ENCODE measurements around the gene P2RX3.
"Not testable (repeated sequence)": the region's sequence is repeated elsewhere in the genome, so short reads cannot be mapped to it uniquely, and the experiment has no call there.

P2RX3 gene

DNA sequence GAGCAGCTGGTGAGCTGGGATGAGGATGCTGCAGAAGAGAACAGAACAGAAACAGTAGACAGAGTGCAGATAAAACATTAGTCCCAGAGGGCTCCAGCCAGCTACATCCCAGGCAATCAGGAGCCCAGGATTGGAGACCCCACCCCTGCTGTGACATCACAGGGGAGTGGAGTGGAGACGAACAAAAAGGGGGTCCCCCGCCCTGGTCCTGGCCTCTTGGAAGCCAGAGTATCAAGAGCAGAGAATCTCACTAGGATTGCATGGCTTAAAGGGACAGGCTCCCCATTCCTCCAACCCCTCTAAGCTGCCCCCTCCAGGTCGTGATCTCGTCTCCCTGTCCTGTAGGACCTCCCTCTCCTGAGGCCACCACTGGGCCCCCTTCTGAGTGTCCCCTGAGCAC is at the start of gene P2RX3:
Gene P2RX3, plus strand, starts transcription at position 211 of the 400 bp plus-strand sequence. CDS start 199 bp downstream, outside the sequence.
- DNase-seq (ENCODE audit: low spot score) = no peak

DNA sequence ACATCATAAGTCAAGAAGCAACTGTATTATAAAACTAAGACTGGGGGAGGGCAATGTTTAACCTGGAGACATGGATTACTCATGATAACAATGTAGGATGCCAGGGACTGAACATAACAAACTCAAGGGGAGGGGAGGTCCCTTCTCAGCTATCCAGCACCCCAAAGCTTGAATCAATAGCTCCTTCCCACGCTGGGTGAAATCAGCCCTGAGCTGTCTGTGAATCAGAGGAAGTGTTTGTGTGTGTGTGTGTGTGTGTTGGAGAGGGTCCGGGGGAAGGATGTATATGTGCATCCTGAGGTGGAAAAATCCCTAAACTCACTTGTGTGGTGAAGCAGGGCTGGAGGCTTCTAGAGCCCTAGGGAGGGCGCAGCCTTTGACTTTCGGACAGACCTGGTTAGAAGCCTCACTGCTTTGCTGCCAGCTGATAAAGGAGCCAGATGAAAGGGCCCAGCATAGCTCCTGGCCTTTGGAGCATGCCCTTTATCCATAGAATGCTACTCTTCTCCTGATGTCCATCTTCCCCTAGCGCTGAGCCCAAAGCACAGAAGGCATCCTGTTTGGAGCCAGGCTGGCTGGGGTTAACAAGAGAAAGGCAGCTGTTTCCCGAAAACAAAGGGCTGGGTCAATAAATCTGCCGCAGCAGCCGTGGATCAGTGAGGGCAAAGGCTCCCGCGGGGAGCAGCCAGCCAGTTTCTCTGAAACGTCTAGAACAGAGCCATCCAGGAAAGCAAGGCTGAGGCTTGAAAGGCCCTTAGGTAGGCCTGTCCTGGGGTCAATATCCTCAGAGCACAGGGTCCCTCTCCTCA is 49.2 kb upstream of the P2RX3 start:
- no peak for DNase-seq (ENCODE audit: low spot score)

DNA sequence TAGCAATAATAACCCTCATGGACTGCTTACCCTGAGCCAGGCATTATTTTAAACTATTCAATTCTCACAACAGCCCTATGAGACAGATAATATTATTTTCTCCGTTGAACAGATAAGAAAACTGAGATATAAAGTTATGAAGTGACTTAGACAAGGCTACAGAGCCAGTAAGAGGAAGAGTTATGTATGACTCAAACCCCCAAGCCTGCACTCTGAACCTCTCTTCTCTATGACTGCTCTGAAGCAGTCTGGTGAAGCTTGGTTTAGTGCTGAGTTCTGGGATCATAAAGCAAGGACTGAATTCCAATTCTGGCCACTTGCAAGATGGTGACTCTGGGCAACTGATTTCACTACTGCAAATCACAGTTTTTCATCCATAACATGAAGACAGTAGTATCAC is 47.9 kb upstream of the P2RX3 start:
- DNase-seq (ENCODE audit: low spot score) = no peak

DNA sequence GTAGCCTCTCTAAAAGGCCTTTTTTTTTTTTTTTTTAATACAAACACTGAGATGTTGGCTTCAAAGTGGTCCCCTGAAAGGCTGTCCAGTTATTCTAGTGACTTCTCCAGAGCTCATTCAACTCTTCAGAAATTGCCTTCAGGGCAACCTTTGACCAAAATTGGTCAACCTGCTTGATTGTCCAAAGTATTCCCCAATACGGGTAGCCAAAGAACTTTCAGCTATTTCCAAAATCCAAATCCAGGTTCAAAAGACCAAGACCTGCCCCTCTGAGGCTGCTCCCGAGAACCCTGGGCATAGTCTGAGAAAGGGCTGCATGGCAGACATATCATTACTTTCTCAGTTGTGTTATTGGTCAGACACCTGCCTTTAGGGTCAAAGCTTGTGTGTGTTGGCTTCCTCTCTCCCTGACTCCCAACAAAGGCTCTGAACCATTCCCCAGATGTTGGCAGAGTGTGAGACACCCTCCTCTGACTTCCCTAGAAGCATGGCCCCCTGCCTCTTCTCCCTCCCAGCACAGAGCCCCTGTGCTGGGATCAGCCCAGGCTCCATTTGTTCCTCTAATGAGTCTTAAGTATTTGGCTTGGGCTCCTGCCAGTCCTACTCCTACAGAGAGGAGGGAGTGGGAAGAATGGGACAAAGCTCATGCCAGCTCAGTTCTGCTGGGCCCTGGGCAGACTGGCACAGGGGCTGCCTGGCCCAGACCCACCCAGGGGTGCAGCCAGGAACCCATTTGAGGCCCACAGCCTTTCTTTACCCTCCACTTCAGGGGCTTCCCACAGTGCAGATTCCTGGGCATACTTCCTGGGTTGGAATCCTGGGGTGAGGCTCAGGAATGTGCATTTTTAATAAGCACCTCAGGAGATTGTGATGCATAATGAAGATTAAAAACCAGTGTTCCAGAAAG is 43.7 kb upstream of the P2RX3 start:
- no peak for DNase-seq (ENCODE audit: low spot score)

DNA sequence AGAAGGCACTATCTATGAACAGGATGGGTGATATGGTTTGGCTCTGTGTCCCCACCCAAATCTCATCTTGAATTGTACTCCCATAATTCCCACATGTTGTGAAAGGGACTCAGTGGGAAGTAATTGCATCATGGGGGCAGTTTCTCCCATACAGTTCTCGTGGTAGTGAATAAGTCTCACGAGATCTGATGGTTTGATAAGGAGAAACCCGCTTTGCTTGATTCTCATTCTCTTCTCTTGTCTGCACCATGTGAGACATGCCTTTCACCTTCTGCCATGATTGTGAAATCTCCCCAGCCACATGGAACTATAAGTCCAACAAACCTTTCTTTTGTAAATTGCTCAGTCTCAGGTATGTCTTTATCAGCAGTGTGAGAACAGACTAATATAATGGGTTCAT is 41.9 kb upstream of the P2RX3 start:
- DNase-seq (ENCODE audit: low spot score) = not testable (repeated sequence)

DNA sequence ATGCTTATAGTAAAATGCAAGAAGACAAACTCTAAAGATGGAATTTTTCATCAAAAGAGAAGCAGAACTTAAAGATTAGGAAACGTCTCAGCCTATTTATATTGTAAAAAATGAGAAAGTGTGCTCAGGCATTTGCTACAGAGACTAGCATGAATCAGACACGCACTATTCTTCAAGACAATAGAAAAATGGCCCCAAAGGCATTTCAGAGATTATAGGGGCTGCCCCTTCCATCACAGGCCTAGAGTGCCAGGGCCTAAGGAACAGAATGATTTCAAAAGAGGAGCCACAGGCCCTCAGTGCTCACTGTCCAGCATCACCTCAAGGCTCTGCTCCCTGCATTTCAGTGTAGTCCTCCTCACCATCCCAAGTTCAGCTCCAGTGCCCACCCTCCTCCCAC is 40.9 kb upstream of the P2RX3 start:
- no peak for DNase-seq (ENCODE audit: low spot score)

DNA sequence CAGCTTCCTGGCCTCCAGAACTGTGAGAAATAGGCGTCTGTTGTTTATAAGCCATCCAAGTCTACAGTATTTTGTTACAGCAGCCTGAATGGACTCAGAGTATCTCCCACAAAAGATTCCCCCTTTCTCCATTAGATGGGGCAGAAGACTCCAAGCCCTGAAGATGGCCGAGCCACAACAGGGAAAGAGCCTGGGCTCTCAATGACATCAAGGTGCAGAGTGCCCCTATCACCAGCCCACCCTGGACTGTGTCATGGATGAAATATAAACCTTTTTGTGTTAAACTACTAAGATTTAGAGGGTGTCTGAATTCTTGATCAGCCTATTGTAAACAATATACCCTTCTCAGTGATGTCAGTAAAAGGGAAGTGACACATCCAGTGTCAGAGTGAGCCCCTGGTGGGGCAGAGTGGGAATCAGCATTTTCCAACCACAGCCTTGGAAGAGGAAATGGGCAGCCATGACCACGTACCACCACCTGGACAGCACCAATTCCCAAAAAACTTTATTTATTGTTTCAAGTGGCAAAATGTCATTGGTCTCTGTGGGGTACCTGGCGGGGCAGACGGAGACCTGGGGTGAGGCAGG is 38.9 kb upstream of the P2RX3 start:
- no peak for DNase-seq (ENCODE audit: low spot score)

DNA sequence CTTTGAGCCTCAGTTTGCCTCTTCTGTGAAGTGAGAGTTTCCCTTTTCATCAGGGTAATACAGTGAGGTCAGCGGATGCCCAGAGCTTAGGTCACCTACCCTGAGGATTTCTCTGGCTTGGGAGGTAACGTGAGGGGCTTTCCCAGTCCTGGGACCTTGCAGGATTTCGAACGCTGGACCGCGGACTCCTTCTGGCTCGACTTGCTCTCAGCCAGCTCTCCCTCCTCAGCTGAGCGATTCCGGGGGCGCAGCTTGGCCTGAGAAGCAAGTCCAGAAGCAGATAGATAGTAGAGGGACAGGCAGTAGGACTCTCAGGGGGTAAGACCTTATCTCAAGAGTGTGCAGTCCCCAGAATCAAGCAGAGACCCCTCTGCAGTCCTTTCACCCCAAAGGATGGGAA is 37.4 kb upstream of the P2RX3 start:
- no peak for DNase-seq (ENCODE audit: low spot score)

DNA sequence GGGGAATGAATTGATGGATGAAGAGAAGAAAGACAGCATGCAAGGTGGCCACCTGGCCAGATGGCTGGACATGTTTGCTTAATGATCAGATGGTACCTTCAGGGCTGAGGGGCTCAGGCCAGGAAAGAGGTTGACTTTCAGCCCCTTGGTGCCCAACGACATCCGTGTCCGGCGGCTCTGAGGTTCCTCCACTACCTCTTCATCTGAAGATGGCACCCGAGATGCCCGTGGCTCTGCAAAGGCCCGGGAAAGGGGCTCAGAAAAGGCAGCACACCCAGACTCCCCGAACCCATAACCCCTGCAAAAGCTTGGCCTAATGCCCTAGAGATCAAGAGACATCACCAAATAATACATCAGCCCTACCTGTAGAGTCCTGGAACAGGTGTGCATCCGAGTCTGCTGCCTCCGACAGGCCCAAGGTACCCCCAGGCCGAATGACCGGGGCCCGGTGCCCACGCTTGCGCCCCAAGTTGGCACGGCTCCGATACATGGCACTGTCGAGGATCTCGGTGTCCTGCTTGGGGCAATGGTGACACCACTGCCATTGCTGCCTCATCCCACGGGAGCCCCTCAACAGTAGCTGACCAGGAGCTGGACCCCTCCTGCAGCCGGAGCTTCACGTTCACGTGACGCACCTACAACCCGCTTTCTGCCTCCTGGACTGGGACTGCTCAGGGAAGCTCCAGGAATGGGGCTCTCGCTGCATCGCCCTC is 36.3 kb upstream of the P2RX3 start:
- no peak for DNase-seq (ENCODE audit: low spot score)

DNA sequence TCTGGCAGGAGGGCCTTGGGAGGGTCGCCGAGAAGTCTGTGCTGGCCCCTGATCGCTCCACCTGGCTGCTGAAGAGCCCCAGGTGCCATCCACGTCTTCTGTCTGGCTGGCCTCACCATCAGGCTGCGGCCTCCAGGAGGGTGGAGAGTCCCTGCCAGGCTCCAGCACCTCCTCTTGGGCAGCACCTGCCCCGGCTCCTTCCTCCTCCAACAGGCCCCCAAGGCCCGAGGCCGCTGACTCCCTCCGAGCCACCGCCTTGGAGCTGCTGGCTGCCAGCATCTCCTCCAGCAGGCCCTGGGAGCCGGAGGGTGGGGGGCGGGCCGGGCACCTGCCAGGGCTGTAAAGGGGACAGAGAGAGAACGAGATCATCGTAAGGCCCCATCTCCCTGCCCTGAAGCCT is 35.7 kb upstream of the P2RX3 start:
- no peak for DNase-seq (ENCODE audit: low spot score)

DNA sequence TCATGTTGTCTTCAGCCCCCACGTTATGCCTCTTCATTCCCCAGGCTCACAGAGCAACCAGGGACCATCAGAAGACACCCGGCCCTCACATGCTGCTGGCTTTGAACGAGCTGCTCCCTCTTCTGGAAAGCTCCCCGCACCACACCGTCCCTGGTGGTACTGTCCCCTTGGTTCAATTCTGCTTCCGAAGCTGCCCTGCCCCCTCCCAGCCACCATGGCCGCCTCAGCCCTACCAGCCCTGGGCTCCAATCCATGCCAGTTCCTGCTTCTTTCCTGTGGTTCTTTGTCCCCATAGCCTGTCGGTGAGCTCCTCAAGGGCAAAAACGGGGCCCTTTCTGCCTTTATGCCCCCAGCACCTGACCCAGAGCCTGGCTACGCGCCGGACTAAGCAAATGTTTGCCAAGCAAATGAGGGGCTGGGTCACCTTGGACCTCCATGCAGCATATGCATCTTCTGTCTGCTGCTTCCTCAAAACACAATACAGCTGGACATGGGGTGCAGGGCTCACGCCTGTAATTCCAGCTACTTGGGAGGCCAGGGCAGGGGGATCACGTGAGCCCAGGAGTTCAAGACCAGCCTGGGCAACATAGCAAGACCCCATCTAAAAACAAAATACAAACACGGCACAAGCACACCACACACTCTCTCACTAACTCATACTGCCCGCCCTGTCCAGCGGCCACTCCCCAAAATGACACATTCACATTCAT is 34.7 kb upstream of the P2RX3 start:
- no peak for DNase-seq (ENCODE audit: low spot score)

DNA sequence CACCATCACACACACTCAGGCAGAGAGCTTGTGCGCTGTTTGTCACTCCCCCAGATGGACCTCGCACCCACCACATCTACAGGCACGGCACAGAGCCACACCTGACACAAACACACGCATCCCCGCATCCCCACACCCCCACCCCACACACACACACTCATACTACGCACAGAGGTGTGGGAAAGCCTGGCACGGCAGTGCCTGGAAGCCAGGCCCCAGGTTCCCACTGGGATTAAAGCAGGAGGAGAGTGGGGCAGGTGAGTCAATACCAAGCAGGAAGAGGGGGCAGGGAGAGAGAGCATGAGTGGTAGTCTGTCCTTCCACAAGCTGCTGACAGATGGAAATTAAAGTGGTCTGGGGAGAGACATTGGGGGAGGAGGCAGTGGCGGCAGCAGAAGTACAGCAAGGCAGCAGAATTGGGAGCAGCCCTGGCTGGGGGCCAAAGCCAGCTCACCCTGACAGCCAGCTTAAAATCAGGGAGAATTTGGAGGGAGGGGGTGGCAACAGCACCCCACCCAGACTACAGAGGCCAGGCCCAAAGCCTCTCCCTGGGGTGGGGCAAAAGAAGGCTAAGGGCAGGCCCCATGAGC is 34.1 kb upstream of the P2RX3 start:
- DNase-seq (ENCODE audit: low spot score) = peak; percentile 20

DNA sequence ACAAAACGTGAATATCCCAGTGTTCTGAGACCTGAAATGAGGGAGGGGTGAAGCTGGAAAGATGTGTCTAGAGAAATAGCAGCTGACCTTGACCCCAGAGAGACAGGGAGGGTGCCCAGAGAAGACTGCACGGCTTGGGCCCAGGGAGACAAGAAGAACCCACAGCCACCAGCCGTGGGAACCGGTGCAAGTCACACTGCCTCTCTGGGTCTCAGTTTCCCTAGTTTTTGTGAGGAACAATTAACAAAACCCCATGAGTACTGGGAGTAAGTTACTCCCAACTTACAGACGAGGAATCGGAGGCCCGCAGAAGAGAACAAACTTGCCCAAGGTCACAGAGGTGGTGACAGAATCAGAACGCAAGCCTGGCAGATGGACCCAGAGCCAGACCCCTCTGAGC is 32.6 kb upstream of the P2RX3 start:
- DNase-seq (ENCODE audit: low spot score) = no peak

DNA sequence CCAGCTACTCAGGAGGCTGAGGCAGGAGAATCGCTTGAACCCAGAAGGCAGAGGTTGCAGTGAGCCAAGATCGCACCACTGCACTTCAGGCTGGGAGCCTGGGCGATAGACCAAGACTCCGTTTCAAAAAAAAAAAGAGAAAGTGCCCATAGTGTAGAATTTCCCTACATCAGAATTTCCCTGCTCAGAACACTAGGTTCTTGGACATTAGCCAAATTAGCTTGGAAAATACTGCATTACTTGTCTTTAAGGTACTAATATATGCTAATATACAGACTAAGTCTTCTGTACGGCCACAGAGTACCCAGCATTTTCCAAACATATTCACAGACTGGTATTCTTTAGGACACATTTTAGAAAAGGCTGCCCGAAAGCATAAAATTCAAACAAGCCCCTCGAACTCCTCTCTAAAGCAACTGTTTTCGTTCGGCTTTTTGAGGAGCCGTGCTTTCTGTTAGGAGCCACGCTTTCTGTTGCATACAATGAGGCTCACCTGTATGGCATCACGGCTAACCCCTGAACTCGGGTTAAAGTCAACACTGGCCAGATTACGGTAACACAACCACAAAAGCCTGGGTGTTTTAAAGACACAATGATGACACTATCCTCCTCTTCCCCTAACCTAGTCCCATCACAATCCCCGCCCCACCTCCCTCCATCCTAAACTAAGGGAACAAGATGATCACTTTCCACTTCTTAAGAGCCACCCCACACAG is 31.8 kb upstream of the P2RX3 start:
- DNase-seq (ENCODE audit: low spot score) = no peak

DNA sequence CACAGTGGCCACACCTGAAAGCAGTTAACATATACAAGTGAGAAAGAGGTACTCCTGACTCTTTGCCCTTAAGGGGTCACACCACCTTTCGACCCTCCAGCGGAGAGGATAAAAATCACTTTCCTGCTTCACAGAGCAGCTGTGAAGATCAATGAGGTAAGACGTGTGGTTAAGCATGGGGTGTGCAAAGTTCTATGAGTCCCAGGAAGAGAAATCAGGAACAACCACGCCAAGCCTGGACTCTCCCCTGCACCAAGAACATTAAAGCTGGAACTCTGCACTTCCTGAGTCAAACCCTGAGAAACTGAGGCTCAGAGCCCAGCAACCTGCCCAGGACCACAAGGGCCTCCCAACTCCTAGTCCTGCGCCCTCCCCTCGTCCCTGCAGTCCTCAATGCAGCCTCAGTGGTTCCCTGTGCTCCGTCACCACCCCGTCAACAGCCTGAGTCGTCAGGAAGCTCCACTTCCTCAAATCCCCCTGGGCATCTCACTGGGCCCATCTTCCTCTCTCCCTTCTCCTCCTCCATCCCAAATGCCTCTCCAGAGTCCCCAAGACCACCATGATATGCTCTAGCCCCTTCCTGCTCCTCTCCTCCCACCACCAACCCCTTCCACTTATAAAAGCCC is 31.1 kb upstream of the P2RX3 start:
- no peak for DNase-seq (ENCODE audit: low spot score)

DNA sequence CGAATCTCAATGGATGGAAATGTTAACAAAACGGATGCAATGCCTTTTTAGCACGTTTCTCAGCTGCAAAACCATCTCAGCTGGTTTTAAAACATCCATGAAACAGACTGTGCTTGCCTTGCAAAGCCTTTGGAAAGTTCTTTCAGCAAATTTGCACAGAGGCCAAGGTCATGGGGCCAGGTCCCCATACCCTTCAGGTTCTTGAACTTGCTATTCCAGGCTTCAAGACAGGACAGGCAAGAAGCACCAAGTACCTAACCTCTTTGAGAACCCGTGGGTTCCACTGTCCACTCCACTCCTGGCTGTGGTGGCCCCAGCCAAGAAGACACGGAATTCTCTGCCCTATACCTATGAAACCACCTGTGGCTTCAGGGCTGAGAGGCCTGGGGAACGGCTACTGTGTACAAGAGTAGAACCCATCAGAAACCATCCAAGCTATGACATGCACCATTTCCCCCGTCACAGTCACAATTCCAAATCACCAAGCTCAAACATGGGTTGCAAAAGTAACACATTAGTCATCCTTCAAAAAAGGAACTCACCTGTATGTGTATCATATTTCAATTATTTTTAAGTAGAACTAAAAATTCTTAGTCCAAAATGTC is 30.4 kb upstream of the P2RX3 start:
- no peak for DNase-seq (ENCODE audit: low spot score)

DNA sequence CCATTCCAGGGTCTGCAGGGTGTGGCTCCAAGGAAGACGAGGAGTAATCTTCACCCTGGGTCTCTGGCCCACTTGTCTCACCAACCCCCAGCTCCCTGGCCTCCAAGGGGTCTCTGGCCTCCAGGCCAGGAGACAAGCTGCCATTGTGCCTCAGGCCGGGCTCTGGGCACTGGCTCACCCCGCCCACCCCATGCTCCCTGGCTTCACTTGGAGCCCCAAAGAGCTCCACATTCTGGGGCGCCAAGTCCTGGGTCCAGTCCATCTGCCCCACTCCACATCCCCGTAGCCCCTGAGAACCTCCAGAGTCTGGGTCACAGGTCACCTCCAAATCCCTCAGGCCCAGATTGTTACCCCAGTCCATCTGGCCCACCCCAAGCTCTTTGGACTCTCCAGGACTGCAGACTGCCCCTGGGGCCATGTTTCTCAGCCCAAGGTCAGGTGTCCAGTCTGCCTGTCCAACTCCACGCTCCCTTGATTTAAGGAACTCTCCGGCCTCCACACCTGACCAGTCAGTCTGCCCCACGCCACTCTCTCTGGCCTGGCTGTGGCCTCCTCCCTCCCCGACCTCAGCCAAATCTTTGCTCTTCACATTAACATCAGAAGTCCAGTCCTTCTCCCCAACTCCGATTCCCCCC is 29.6 kb upstream of the P2RX3 start:
- DNase-seq (ENCODE audit: low spot score) = no peak

DNA sequence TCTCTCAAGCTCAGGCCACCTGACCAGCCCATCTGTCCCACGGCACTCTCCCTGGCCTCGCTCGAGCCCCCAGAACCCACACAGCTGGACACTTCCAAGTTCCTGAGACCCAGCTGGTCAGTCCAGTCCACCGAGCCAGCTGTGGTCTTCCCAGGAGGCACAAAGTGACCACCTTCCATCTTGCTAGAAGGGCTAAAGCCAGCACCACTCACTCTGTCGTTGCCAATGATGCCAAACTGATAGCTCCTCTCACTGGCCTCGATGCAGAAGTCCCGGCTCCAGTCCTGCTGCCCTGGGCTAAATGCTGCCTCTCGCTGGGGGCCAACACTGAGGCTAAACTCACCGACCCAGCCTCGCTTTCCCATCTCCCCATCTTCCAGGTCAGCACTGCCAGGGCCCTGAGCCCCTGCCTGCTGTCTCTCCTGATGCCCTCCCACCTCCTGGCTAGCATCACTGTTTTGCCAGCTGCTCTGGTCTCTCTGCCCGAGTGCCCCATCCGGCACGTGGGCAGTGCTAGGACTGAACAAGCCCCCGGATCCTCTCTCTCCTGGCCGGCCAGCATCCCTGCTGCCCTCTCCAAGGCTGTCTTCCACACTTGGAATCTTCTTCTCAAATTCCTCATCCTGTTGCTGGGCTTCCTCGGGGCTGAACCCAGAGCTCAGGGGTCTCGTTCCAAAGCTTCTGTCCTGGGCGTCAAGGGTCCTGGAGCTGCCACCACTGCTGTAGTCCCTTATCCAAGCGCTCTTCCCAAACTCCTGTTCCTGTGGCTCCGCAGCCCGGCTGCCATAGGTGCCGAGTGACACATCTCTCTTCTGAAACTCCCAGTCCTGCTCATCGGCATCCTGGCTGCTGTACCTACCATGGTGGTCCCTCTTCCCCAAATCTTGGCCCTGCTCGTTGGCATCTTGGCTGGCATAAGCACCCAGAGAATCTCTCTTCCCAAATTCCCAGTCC is 28.8 kb upstream of the P2RX3 start:
- DNase-seq (ENCODE audit: low spot score) = no peak

All from hematopoietic multipotent progenitor cell treated with erythropoietin and hydrocortisone succinate and interleukin-3 and kit ligand, for 15 days (in vitro differentiated cells).